K562 treated with DMSO at 1 percent for 48 hours (cell line): Measurements from ENCODE around the gene TREML2. TPM values are rescaled to one million over a fixed set of nuclear protein-coding genes. Genes with fewer than 3 reads are reported as not detected.

Experiments
- total RNA-seq: library from RNA; unstranded; fragments of 300-600 nt; gene quantifications from 2 replicates; pipeline ENCODE4 v1.2.3, GENCODE V29; 2022; ENCODE audit warnings: low replicate concordance; ENCODE audit errors: extremely low read depth

The TREML2 gene, protein sequence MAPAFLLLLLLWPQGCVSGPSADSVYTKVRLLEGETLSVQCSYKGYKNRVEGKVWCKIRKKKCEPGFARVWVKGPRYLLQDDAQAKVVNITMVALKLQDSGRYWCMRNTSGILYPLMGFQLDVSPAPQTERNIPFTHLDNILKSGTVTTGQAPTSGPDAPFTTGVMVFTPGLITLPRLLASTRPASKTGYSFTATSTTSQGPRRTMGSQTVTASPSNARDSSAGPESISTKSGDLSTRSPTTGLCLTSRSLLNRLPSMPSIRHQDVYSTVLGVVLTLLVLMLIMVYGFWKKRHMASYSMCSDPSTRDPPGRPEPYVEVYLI
- not detected in 2 replicates for total RNA-seq

DNA sequence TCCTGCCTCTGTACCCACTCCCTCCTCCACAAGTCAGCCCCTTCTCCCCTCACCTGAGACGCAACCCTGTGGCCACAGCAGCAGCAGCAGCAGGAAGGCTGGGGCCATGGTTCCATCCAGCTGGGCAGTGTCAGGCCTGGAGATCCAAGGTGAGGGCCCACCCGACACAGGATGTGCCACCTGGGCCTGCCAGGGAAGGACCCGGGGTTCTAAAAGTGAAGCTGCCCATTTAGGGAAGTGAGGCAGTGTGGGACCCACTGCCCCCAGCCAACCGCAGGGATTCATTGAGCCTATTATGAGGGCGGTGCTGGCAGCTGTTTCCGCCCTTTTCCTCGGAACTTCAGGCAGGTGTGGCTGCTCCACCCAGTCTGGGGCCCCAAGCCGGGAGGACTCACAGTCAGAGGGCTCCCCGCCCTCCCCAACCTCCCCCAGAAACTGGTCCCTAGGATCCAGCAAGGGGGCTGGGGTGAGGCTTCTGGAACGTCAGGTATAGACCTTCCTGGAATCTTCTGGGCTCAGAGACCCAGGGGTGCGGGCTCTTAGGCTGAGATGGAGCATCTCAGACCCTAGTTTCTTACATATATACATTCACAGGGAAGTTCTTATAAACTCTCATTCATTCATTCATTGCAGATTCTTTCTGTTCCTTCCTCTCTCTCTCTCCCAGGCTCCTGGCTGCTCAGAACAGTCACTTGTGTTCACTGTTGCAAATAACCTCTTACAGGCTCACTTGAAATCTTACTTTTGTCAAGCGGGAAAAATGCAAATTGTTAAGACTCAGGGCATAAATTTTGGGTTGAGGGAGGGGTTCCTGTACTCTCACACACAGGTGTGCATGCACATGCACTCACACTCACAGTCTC, at the start of gene TREML2:
Gene TREML2, minus strand, starts transcription at position 249 of the 863 bp plus-strand sequence. Its CDS starts 141 bp downstream, at position 108.

GRCh38 chr6:41228096-41228495, 27.1 kb upstream of the TREML2 start, which contains the start of gene TREML4:
Gene TREML4, plus strand, starts transcription at chr6:41228349. Its CDS starts 79 bp downstream, at chr6:41228428.

DNA sequence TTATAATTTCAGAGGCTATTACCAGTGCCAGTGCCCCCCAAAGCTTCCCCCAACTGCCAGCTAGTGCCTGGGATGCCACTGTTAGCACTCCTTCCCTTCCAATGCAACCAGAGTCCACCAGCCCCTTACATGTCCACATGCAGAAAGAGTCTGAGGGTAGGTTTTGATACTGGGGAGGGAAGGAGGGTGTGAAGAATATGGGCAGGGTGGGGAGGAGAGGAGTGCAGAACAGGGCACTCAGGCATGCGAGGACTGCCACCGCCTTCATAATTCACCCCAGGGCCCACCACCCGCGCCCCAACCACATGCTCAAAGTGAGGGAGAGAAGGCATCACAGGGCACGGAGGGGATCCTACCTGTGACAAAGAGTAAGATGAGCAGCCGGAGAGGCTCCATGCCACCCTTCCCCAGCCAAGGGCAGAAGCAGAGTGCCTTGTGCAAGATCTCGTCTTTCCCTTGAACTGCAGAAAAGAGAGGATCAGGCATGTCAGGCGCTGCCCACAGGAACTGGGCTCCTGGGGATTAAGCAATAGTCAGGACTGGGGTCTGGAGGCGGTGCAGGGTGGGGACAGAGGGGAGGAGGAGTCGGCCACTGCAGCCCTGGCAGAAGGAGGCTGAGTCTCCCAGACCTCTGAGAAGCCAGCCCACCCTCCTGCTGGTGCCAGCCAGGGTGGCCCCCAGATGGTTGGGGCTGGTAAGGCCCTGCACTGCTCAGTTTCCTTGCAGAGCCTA, 38.1 kb downstream of the TREML2 start, which contains the start of gene TREM2:
Gene TREM2, minus strand, starts transcription at position 430 of the 732 bp plus-strand sequence. Its CDS starts 34 bp downstream, at position 396.

DNA sequence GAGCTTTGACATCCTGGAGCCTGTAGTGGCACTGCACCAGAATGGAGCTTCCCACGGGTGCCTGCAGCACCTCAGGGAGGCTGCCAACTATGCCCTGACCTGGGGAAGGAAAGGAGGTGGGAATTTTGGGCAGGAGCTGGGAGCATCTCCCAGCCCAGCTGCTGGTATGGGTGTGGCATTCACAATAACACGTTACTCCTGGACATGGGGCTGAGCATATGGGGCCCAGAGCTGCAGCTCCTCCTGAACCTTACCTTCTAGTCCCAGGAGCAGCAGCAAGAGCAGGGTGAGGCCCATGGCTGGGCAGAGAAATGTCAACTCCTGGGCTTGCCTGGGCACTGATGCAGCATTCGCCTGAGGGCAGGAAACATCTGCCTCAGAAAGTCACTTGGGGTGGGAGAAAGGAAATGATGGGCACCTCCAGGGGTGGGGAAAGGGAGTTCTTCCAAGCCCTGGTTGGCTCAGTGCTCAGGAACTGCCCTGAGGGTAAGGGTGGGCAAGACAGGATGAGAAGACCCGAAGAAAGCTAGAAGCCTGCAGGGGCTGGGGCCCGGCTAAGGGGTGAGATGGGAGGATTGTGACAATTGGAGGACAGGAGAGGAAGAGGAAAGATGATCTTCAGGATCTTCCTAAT, 46.8 kb downstream of the TREML2 start, which contains the start of gene TREML1:
Gene TREML1, minus strand, starts transcription at position 356 of the 634 bp plus-strand sequence. Its CDS starts 59 bp downstream, at position 297.

Other genes with a start within 250 kb of the TREML2 start
- not detected in 2 replicates for gene UNC5CL, start 161.9 kb downstream of the TREML2 start, total RNA-seq
- gene TSPO2, start 158.7 kb downstream of the TREML2 start, total RNA-seq = not detected in 2 replicates
- gene APOBEC2, start 147.9 kb downstream of the TREML2 start, total RNA-seq = not detected in 2 replicates
- not detected in 2 replicates for gene OARD1, start 128.8 kb downstream of the TREML2 start, total RNA-seq
- not detected in 2 replicates for gene NFYA, start 128.2 kb downstream of the TREML2 start, total RNA-seq
- gene TREML1, start 46.8 kb downstream of the TREML2 start, total RNA-seq = not detected in 2 replicates
- not detected in 2 replicates for gene TREM2, start 38.0 kb downstream of the TREML2 start, total RNA-seq
- not detected in 2 replicates for gene TREML4, start 27.2 kb upstream of the TREML2 start, total RNA-seq
- gene TREM1, start 85.5 kb upstream of the TREML2 start, total RNA-seq = not detected in 2 replicates
- gene NCR2, start 134.5 kb upstream of the TREML2 start, total RNA-seq = not detected in 2 replicates